Fibroblast of lung (primary cell): ENCODE results near the gene RASGRF2. TPM values are rescaled to one million over a fixed set of nuclear protein-coding genes. Genes with fewer than 3 reads are reported as not detected.
"Not testable (repeated sequence)": the region's sequence is repeated elsewhere in the genome, so short reads cannot be mapped to it uniquely, and the experiment has no call there.

Source experiments
- DNase-seq, 2 donors: peaks; one replicate each; pipeline versions ENCODE4 v3.0.0 to v3.0.0-alpha.2; 2010; ENCODE audit warnings: low read depth in 2 of 2
- H2AFZ ChIP-seq: 2 replicates; pipeline ENCODE4 v1.5.1; 2012; ENCODE audit warnings: low read length, control low read depth, inconsistent platforms
- H3K27ac ChIP-seq: 2 replicates; pipeline ENCODE4 v1.5.1; 2011; ENCODE audit warnings: low read length, control low read depth; ENCODE audit not compliant: insufficient read depth
- H3K27me3 ChIP-seq: 2 replicates; pipeline ENCODE4 v1.5.1; 2011; ENCODE audit warnings: mild to moderate bottlenecking, low read length; ENCODE audit not compliant: control insufficient read depth, insufficient read depth
- H3K36me3 ChIP-seq: 2 replicates; pipeline ENCODE4 v1.5.1; 2011; ENCODE audit warnings: low read length; ENCODE audit not compliant: control insufficient read depth, insufficient read depth
- H3K4me1 ChIP-seq: 2 replicates; pipeline ENCODE4 v1.5.1; 2011; ENCODE audit warnings: low read length; ENCODE audit not compliant: control insufficient read depth, insufficient read depth; ENCODE audit errors: extremely low read depth
- H3K4me2 ChIP-seq: 2 replicates; pipeline ENCODE4 v1.5.1; 2011; ENCODE audit warnings: low read length, control low read depth; ENCODE audit not compliant: insufficient read depth; ENCODE audit errors: extremely low read depth
- H3K4me3 ChIP-seq, 4 experiments: fragments of 200-600 bp in 1 of 4; sonication (generic) in 1 of 4; replicated peaks in 1 of 4; 2 replicates each; pipeline ENCODE4 v1.5.1; 2011 to 2016; ENCODE audit warnings: low read length in 4 of 4, low read depth in 3 of 4, mild to moderate bottlenecking in 3 of 4, control low read depth in 2 of 4, inconsistent platforms in 1 of 4, mixed read lengths in 1 of 4; ENCODE audit not compliant: insufficient read depth in 1 of 4; ENCODE audit errors: control extremely low read depth in 1 of 4
- H3K79me2 ChIP-seq: 2 replicates; pipeline ENCODE4 v1.5.1; 2012; ENCODE audit warnings: mild to moderate bottlenecking, low read length, inconsistent platforms; ENCODE audit not compliant: control insufficient read depth, insufficient read depth
- H3K9ac ChIP-seq: 2 replicates; pipeline ENCODE4 v1.5.1; 2011; ENCODE audit warnings: mild to moderate bottlenecking, low read length, control low read depth; ENCODE audit not compliant: insufficient read depth
- H3K9me3 ChIP-seq: 2 replicates; pipeline ENCODE4 v1.5.1; 2012; ENCODE audit warnings: low read depth, low read length; ENCODE audit not compliant: control insufficient read depth, insufficient read depth
- H4K20me1 ChIP-seq: 2 replicates; pipeline ENCODE4 v1.5.1; 2011; ENCODE audit warnings: low read length; ENCODE audit not compliant: control insufficient read depth, insufficient read depth; ENCODE audit errors: extremely low read depth
- EZH2 ChIP-seq: IDR thresholded peaks from 2 replicates; pipeline ENCODE4 v1.5.1; 2012; ENCODE audit warnings: low read length, control low read depth, mild to moderate bottlenecking; ENCODE audit errors: missing control alignments
- polyA plus RNA-seq, 2 donors: library from polyadenylated mRNA; depleted of rRNA in 1 of 2; stranded (reverse) in 1 of 2; unstranded in 1 of 2; fragments of >200 nt; gene quantifications; 2 replicates each; pipeline ENCODE4 v1.2.1, GENCODE V29; 2011 to 2012; ENCODE audit warnings: missing spikeins in 1 of 2
- total RNA-seq: library from RNA; depleted of rRNA; stranded (reverse); fragments of >200 nt; gene quantifications from 2 replicates; pipeline ENCODE4 v1.2.1, GENCODE V29; 2014
- TF ChIP-seq, protein P1 (sequence below), 2 donors: IDR thresholded peaks in 1 of 2; conservative IDR thresholded peaks in 1 of 2; 1 replicate in 1 of 2; 2 replicates in 1 of 2; pipeline ENCODE4 v1.5.1; 2011 to 2012; ENCODE audit warnings: low read length in 2 of 2, control low read depth in 1 of 2, inconsistent platforms in 1 of 2, low read depth in 1 of 2, mild to moderate bottlenecking in 1 of 2

The RASGRF2 gene
- total and polyA plus RNA-seq, 2 donors (not counting 1 experiment from before 2014, with no cell fraction given) = 3.5 to 19.5 TPM

DNA sequence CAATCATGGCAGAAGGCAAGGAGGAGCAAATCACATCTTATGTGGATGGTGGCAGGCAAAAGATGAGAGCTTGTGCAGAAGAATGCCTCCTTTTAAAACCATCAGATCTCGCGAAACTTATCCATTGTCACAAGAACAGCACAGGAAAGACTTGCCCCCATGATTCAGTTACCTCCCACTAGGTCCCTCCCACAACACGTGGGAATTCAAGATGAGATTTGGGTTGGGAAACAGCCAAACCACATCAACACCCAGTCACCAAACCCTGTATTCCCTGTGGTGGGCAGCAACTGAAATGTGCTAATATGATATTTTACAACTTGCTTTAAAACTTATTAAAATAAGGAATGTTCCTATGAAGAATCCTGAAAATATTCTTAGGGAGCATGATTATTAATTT lies 54.2 kb downstream of the RASGRF2 start:
- no peaks in the 10 kb centered on the region for H3K79me2 ChIP-seq
- peak in 1 of 2 donors; percentile 34 for DNase-seq

DNA sequence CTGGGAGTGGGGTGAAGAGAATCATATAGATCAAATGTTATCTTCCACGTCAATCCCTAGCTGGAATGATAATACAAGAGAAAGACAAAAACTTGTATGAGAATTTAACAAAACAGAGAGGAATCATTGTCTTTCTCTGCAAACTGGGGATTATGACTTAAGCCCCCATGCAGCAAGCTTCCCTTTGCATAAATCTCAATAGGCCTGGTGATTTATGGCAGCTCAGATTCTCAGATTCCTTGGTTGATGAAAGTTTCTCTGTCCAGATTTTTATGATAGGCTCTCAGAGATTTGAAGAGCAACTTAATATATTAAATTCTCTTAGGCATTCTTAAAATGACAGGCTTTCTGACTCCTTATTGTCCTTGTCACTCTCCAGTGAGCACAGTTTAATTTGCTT lies 56.0 kb downstream of the RASGRF2 start:
- no peaks in the 10 kb centered on the region for H3K36me3 ChIP-seq
- H3K9me3 ChIP-seq = no peaks in the 10 kb centered on the region
- no peak for TF ChIP-seq EZH2
- TF ChIP-seq, protein P1, sequence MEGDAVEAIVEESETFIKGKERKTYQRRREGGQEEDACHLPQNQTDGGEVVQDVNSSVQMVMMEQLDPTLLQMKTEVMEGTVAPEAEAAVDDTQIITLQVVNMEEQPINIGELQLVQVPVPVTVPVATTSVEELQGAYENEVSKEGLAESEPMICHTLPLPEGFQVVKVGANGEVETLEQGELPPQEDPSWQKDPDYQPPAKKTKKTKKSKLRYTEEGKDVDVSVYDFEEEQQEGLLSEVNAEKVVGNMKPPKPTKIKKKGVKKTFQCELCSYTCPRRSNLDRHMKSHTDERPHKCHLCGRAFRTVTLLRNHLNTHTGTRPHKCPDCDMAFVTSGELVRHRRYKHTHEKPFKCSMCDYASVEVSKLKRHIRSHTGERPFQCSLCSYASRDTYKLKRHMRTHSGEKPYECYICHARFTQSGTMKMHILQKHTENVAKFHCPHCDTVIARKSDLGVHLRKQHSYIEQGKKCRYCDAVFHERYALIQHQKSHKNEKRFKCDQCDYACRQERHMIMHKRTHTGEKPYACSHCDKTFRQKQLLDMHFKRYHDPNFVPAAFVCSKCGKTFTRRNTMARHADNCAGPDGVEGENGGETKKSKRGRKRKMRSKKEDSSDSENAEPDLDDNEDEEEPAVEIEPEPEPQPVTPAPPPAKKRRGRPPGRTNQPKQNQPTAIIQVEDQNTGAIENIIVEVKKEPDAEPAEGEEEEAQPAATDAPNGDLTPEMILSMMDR (conservative IDR thresholded peaks at IDR 0.05 in 1 of 2, IDR thresholded peaks at IDR 0.05 in 1 of 2; ENCODE audit: low read depth in 1 of 2, low read length in 2 of 2) = no peak
- H3K9ac ChIP-seq = no peak overlapping the region
- H4K20me1 ChIP-seq = no peaks in the 10 kb centered on the region
- H3K79me2 ChIP-seq = peaks cover 2% of the 10 kb centered on the region
- H3K27ac ChIP-seq = no peak overlapping the region
- no peaks in the 10 kb centered on the region for H3K4me1 ChIP-seq
- H3K4me2 ChIP-seq = no peak overlapping the region
- DNase-seq = no peak
- no peak overlapping the region for H3K4me3 ChIP-seq
- H2AFZ ChIP-seq = no peak overlapping the region
- no peaks in the 10 kb centered on the region for H3K27me3 ChIP-seq

More for the DNA sequence above, 54.2 kb downstream of the RASGRF2 start:
- no peak overlapping the region for H3K9ac ChIP-seq
- no peaks in the 10 kb centered on the region for H3K36me3 ChIP-seq
- H4K20me1 ChIP-seq = no peaks in the 10 kb centered on the region
- no peak overlapping the region for H3K27ac ChIP-seq
- no peak overlapping the region for H3K4me3 ChIP-seq
- TF ChIP-seq, protein P1 (conservative IDR thresholded peaks at IDR 0.05 in 1 of 2, IDR thresholded peaks at IDR 0.05 in 1 of 2; ENCODE audit: low read depth in 1 of 2, low read length in 2 of 2) = no peak
- TF ChIP-seq EZH2 = no peak
- H3K27me3 ChIP-seq = no peaks in the 10 kb centered on the region
- no peak overlapping the region for H2AFZ ChIP-seq
- H3K4me2 ChIP-seq = no peak overlapping the region
- no peaks in the 10 kb centered on the region for H3K9me3 ChIP-seq
- peaks cover 2% of the 10 kb centered on the region for H3K4me1 ChIP-seq

DNA sequence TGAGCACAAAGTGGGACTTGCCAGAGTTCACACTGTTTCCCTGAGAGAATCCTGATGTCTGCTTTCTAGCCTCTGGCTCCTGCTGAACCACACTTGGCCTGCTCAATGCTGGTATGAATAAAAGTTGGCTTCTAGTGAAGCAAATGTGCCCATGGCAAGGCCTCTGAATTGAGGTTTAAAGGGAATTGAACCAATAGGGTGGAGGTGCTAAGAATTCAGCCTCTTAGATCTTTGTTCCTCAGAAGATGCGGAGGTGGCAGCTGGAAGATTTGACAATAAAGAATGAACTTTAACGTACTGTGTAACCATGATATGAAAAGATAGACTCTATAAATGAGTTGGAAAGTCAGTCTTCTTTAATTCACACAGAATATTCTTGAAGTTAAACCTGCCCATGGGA lies 57.2 kb downstream of the RASGRF2 start:
- no peak for DNase-seq
- no peaks in the 10 kb centered on the region for H3K27me3 ChIP-seq
- H3K4me2 ChIP-seq = no peak overlapping the region
- H3K36me3 ChIP-seq = no peaks in the 10 kb centered on the region
- H3K4me3 ChIP-seq = no peak overlapping the region
- no peaks in the 10 kb centered on the region for H3K9me3 ChIP-seq
- H3K4me1 ChIP-seq = no peaks in the 10 kb centered on the region
- no peak overlapping the region for H2AFZ ChIP-seq
- H3K27ac ChIP-seq = no peak overlapping the region
- no peak for TF ChIP-seq EZH2
- TF ChIP-seq, protein P1 (conservative IDR thresholded peaks at IDR 0.05 in 1 of 2, IDR thresholded peaks at IDR 0.05 in 1 of 2; ENCODE audit: low read depth in 1 of 2, low read length in 2 of 2) = no peak
- no peak overlapping the region for H3K9ac ChIP-seq
- H4K20me1 ChIP-seq = no peaks in the 10 kb centered on the region
- peaks cover 2% of the 10 kb centered on the region for H3K79me2 ChIP-seq

DNA sequence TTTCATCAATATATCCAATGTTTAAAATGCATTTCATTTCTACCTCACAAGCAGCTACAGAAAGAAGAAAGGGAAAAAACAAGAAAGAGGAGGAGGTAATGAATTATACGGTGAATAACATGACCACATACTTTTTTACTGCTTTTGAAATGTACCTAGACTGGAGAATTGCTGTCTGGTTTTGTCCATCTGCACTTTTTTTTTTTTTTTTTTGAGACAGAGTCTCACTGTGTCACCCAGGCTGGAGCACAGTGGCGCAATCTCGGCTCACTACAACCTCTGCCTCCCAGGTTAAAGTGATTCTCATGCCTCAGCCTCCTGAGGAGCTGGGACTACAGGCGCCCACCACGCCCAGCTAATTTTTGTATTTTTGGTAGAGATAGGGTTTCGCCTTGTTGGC lies 58.4 kb downstream of the RASGRF2 start:
- H3K4me1 ChIP-seq, H3K9me3 ChIP-seq, H3K4me2 ChIP-seq, H4K20me1 ChIP-seq, H2AFZ ChIP-seq, H3K79me2 ChIP-seq, H3K4me3 ChIP-seq, H3K27me3 ChIP-seq, H3K9ac ChIP-seq, H3K27ac ChIP-seq, H3K36me3 ChIP-seq: not testable (repeated sequence)
- DNase-seq = peak in 1 of 2 donors; percentile 60
